ENCODE data around the gene OR9Q1. TPM values are rescaled to one million over a fixed set of nuclear protein-coding genes. Genes with fewer than 3 reads are reported as not detected.

OR9Q1 gene
- polyA plus RNA-seq, 1 donor from 2014 or later = not detected

GRCh38 chr11:58039589-58039988 is 15.9 kb downstream of the OR9Q1 start:
- Histone ChIP-seq H2AFZ (ENCODE audit: low read depth, low read length) (no peak overlapping the region), H3K4me2 (ENCODE audit: low read length) (no peak overlapping the region), H3K27ac (ENCODE audit: low read length) (no peak overlapping the region), H3K9me3 (ENCODE audit: low read length) (no peaks in the 10 kb centered on the region), H3K36me3 (ENCODE audit: insufficient read depth, low read length) (no peaks in the 10 kb centered on the region), H3K4me3 (ENCODE audit: low read length) (no peak overlapping the region), H4K20me1 (ENCODE audit: insufficient read depth) (no peaks in the 10 kb centered on the region), H3K9me2 (ENCODE audit: insufficient read depth, low read length) (no peaks in the 10 kb centered on the region), H3K9ac (ENCODE audit: low read length) (no peak overlapping the region), H3K79me2 (replicated peaks; ENCODE audit: insufficient read depth, low read length) (no peaks in the 10 kb centered on the region), H3F3A (ENCODE audit: insufficient read depth, low read length, poor library complexity, severe bottlenecking) (no peaks in the 10 kb centered on the region), H3K27me3 (ENCODE audit: insufficient read depth, low read depth, low read length) (no peaks in the 10 kb centered on the region)
- TF ChIP-seq TAF1 (IDR thresholded peaks at IDR 0.05; ENCODE audit: low read depth) (no peak), CTCF (IDR thresholded peaks at IDR 0.05; ENCODE audit: poor library complexity, severe bottlenecking) (no peak), RAD21 (conservative IDR thresholded peaks at IDR 0.05) (no peak), EZH2 (IDR thresholded peaks at IDR 0.05; ENCODE audit: borderline replicate concordance, insufficient read depth, low read length, poor library complexity, severe bottlenecking) (no peak), POLR2AphosphoS5 (IDR thresholded peaks at IDR 0.05) (no peak), MXI1 (conservative IDR thresholded peaks at IDR 0.05; ENCODE audit: poor library complexity, severe bottlenecking) (no peak), EP300 (conservative IDR thresholded peaks at IDR 0.05; ENCODE audit: poor library complexity, severe bottlenecking) (no peak), SMC3 (conservative IDR thresholded peaks at IDR 0.05; ENCODE audit: poor library complexity) (no peak)
- TF ChIP-seq, protein P1, sequence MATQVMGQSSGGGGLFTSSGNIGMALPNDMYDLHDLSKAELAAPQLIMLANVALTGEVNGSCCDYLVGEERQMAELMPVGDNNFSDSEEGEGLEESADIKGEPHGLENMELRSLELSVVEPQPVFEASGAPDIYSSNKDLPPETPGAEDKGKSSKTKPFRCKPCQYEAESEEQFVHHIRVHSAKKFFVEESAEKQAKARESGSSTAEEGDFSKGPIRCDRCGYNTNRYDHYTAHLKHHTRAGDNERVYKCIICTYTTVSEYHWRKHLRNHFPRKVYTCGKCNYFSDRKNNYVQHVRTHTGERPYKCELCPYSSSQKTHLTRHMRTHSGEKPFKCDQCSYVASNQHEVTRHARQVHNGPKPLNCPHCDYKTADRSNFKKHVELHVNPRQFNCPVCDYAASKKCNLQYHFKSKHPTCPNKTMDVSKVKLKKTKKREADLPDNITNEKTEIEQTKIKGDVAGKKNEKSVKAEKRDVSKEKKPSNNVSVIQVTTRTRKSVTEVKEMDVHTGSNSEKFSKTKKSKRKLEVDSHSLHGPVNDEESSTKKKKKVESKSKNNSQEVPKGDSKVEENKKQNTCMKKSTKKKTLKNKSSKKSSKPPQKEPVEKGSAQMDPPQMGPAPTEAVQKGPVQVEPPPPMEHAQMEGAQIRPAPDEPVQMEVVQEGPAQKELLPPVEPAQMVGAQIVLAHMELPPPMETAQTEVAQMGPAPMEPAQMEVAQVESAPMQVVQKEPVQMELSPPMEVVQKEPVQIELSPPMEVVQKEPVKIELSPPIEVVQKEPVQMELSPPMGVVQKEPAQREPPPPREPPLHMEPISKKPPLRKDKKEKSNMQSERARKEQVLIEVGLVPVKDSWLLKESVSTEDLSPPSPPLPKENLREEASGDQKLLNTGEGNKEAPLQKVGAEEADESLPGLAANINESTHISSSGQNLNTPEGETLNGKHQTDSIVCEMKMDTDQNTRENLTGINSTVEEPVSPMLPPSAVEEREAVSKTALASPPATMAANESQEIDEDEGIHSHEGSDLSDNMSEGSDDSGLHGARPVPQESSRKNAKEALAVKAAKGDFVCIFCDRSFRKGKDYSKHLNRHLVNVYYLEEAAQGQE (IDR thresholded peaks at IDR 0.05; ENCODE audit: borderline replicate concordance) = no peak

DNA sequence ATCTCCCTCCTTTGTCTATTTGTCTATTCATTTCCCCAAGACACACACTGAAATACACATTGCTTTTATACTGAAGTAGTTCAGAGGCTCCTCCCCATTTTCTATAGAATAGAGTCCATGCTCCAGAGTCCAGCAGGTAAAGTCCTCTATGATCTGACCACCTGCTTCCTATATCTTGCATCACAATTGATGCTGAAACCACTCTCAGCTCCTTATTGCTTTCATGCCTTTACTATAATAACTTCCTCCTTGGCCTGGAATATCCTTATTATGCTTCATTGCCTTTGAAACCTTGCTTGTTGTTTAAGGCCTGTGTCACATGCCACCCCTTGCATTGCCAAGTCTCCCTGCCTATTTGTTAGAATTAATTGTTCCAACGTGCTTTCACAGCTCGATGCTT is 19.7 kb downstream of the OR9Q1 start:
- H3K4me3 ChIP-seq (ENCODE audit: low read length) = no peak overlapping the region
- H3K9me3 ChIP-seq (ENCODE audit: low read length) = no peaks in the 10 kb centered on the region
- H4K20me1 ChIP-seq (ENCODE audit: insufficient read depth) = no peaks in the 10 kb centered on the region
- no peak overlapping the region for H3K4me2 ChIP-seq (ENCODE audit: low read length)
- no peaks in the 10 kb centered on the region for H3K36me3 ChIP-seq (ENCODE audit: insufficient read depth, low read length)
- no peaks in the 10 kb centered on the region for H3K27me3 ChIP-seq (ENCODE audit: insufficient read depth, low read depth, low read length)
- TF ChIP-seq TAF1 (IDR thresholded peaks at IDR 0.05; ENCODE audit: low read depth) (no peak), RAD21 (conservative IDR thresholded peaks at IDR 0.05) (no peak), MXI1 (conservative IDR thresholded peaks at IDR 0.05; ENCODE audit: poor library complexity, severe bottlenecking) (no peak), EP300 (conservative IDR thresholded peaks at IDR 0.05; ENCODE audit: poor library complexity, severe bottlenecking) (no peak), CTCF (IDR thresholded peaks at IDR 0.05; ENCODE audit: poor library complexity, severe bottlenecking) (no peak)
- H3K27ac ChIP-seq (ENCODE audit: low read length) = no peak overlapping the region
- no peaks in the 10 kb centered on the region for H3K9me2 ChIP-seq (ENCODE audit: insufficient read depth, low read length)
- H3K79me2 ChIP-seq (replicated peaks; ENCODE audit: insufficient read depth, low read length) = no peaks in the 10 kb centered on the region
- H3K9ac ChIP-seq (ENCODE audit: low read length) = no peak overlapping the region
- no peaks in the 10 kb centered on the region for H3F3A ChIP-seq (ENCODE audit: insufficient read depth, low read length, poor library complexity, severe bottlenecking)
- H2AFZ ChIP-seq (ENCODE audit: low read depth, low read length) = no peak overlapping the region

All from neural cell (in vitro differentiated cells).